Sigmoid colon (tissue), 7 donors: Measurements from ENCODE around the gene DMRTA2. TPM values are rescaled to one million over a fixed set of nuclear protein-coding genes. Genes with fewer than 3 reads are reported as not detected.

ENCODE experiments used
- DNase-seq: peaks from one replicate; pipeline ENCODE4 v3.0.0-alpha.2; 2019
- H3K27ac ChIP-seq, 4 donors: fragments of 200-600 bp; sonication (generic); one replicate each; pipeline ENCODE4 v1.5.1; 2016 to 2019; ENCODE audit warnings: mild to moderate bottlenecking in 1 of 4
- H3K27me3 ChIP-seq, 3 donors: fragments of 200-600 bp; sonication (generic); one replicate each; pipeline ENCODE4 v1.5.1; 2019; ENCODE audit warnings: mild to moderate bottlenecking in 1 of 3
- H3K36me3 ChIP-seq, 4 donors: fragments of 200-600 bp; sonication (generic); one replicate each; pipeline ENCODE4 v1.5.1; 2016 to 2019
- H3K4me1 ChIP-seq, 4 donors: fragments of 200-600 bp; sonication (generic); one replicate each; pipeline ENCODE4 v1.5.1; 2017 to 2019
- H3K4me3 ChIP-seq, 4 donors: fragments of 200-600 bp; sonication (generic); one replicate each; pipeline ENCODE4 v1.5.1; 2017 to 2019; ENCODE audit warnings: mild to moderate bottlenecking in 2 of 4, moderate library complexity in 1 of 4
- H3K9me3 ChIP-seq, 4 donors: fragments of 200-600 bp in 3 of 4; sonication (generic) in 3 of 4; one replicate each; pipeline versions ENCODE4 v1.5.1 to v1.6.1; 2013 to 2019
- EP300 ChIP-seq, 4 donors: sonication (generic); formaldehyde crosslinking; IDR thresholded peaks; one replicate each; pipeline ENCODE4 v1.6.1; 2017; ENCODE audit warnings: antibody characterized with exemption in 4 of 4
- POLR2A ChIP-seq, 2 donors: fragments of 450-650 bp; IDR thresholded peaks; one replicate each; pipeline ENCODE4 v1.6.1; 2016; ENCODE audit warnings: antibody characterized with exemption in 2 of 2, mild to moderate bottlenecking in 2 of 2, moderate library complexity in 2 of 2
- POLR2AphosphoS5 ChIP-seq, 4 donors: sonication (generic); formaldehyde crosslinking; IDR thresholded peaks; one replicate each; pipeline ENCODE4 v1.6.1; 2017; ENCODE audit warnings: antibody characterized with exemption in 4 of 4
- WGBS, 2 donors: extraction: QIAGEN DNeasy Blood & Tissue Kit; methylation state at CpG; one replicate each; pipeline ENCODE4 v1.1.7; 2013; 5-methylcytosine and 5-hydroxymethylcytosine counted together
- intact Hi-C: fragments of 100-400 bp; cut with DNase I; formaldehyde crosslinking; loops from one replicate; pipeline ENCODE4 v1.15.1; 2023
- polyA plus RNA-seq, 3 donors: library from polyadenylated mRNA; stranded (reverse); fragments of 200-250 nt; gene quantifications; one replicate each; pipeline ENCODE4 v1.2.3, GENCODE V29; 2013
- total RNA-seq, 4 donors: library from RNA; depleted of rRNA; stranded (reverse); fragments of >200 nt; gene quantifications; one replicate each; pipeline ENCODE4 v1.1.0, GENCODE V29; 2016
- TF ChIP-seq, protein P1 (sequence below), 4 experiments: fragments of 450-650 bp in 3 of 4; fragments of 200-600 bp in 1 of 4; IDR thresholded peaks; one replicate each; pipeline ENCODE4 v1.5.1; 2016 to 2019; ENCODE audit warnings: antibody characterized with exemption in 4 of 4, mild to moderate bottlenecking in 3 of 4, moderate library complexity in 2 of 4
- donor health status: healthy with polysubstance abuse.
- donor health status: Bipolar disorder and iron deficiency.
- donor health status: healthy.

Gene DMRTA2
- total and polyA plus RNA-seq, 7 donors, result 0.04 to 0.55 (median 0.27) TPM; not detected in 4

DNA sequence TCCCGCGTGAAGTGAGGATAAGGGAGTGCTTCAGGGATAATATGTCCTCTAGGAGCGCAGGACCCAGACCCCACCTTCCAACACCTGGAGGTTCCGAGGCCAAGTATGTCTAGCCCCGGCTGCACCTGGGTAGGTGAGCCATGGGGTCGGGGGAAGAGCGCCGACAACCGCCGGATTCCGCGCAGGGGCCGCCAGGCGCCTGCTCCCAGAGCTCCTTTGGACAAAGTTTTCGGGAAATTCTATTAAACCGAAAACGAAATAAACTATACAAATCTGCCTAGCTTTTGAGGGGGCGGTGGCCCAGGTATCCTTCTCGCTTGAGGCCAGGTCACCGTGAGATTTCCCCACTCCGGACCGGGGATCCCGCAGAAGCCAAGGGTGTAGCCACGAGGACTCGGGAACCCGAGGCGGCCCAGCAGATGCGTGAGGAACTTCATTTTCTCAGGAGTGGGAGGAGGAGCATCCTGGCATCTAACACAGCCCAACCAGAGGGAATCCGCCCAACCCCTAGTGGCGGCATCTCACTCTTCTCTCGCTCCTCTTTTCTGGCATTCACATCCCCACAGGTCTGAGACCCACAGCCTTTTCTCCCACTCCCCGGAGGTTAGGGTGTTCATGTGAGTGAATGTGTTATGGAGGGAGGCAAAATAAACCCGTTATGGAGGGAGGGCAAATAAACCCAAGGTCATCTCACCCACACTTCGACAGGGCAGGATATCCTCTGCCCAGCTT lies 2.3 kb upstream of the DMRTA2 start:
- Histone ChIP-seq H3K36me3 (no peaks in the 10 kb centered on the region), H3K4me3 (no peak overlapping the region), H3K4me1 (peaks cover 0 to 67% (median 61%) of the 10 kb centered on the region in 4 donors), H3K9me3 (no peaks in the 10 kb centered on the region), H3K27ac (no peak overlapping the region), H3K27me3 (peaks cover 91 to 100% (median 100%) of the 10 kb centered on the region in 3 donors)
- TF ChIP-seq POLR2AphosphoS5 (IDR thresholded peaks at IDR 0.05) (peak in 1 of 4 donors; percentile 63), POLR2A (IDR thresholded peaks at IDR 0.05) (no peak), EP300 (IDR thresholded peaks at IDR 0.05) (no peak)
- TF ChIP-seq, protein P1, sequence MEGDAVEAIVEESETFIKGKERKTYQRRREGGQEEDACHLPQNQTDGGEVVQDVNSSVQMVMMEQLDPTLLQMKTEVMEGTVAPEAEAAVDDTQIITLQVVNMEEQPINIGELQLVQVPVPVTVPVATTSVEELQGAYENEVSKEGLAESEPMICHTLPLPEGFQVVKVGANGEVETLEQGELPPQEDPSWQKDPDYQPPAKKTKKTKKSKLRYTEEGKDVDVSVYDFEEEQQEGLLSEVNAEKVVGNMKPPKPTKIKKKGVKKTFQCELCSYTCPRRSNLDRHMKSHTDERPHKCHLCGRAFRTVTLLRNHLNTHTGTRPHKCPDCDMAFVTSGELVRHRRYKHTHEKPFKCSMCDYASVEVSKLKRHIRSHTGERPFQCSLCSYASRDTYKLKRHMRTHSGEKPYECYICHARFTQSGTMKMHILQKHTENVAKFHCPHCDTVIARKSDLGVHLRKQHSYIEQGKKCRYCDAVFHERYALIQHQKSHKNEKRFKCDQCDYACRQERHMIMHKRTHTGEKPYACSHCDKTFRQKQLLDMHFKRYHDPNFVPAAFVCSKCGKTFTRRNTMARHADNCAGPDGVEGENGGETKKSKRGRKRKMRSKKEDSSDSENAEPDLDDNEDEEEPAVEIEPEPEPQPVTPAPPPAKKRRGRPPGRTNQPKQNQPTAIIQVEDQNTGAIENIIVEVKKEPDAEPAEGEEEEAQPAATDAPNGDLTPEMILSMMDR (IDR thresholded peaks at IDR 0.05), result no peak
- intact Hi-C loops, result no loop called here
- 7 to 15% methylated on average over 34 of the region's 34 CpGs for WGBS, 2 donors
- no peak for DNase-seq

DNA sequence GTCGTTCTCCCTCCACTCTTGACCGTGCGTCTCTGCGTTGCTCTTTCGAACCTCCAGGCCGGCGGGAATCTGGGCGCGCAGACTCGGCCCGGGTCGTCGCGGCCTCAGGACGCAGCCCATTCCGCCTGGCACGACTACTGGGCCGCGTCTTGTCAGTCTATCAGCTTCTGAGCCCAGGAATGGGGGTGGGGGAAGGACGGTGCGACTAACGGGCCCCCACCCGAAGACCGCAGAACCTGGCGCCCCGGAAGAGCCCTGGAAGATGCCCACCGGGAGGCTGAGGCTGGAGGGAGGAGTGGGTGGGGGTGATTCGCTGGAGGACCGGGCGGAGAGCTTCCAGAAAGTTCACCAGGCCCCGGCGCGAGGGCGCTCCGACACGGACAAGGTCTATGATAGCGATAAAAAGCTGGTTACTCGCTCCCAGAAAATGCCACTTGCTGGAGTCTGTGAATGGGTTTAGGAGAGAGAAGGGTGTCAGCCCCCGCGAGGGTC lies 1.7 kb upstream of the DMRTA2 start:
- H3K9me3 ChIP-seq, result no peaks in the 10 kb centered on the region
- no peak overlapping the region for H3K4me3 ChIP-seq
- peaks cover 0 to 69% (median 64%) of the 10 kb centered on the region in 4 donors for H3K4me1 ChIP-seq
- H3K27ac ChIP-seq, result no peak overlapping the region
- intact Hi-C loops, result no loop called here
- 8 to 10% methylated on average over 40 of the region's 40 CpGs for WGBS, 2 donors
- H3K27me3 ChIP-seq, result peaks cover 89 to 100% (median 100%) of the 10 kb centered on the region in 3 donors
- no peak for DNase-seq
- no peaks in the 10 kb centered on the region for H3K36me3 ChIP-seq
- TF ChIP-seq POLR2A (IDR thresholded peaks at IDR 0.05), result no peak
- TF ChIP-seq POLR2AphosphoS5 (IDR thresholded peaks at IDR 0.05), result no peak
- TF ChIP-seq EP300 (IDR thresholded peaks at IDR 0.05), result no peak
- TF ChIP-seq, protein P1 (IDR thresholded peaks at IDR 0.05), result no peak

- no peaks in the 10 kb centered on the region for H3K36me3 ChIP-seq
- intact Hi-C loops, result no loop called here
- WGBS, 2 donors, result 3% methylated on average over 35 of the region's 35 CpGs
- DNase-seq, result no peak
- H3K4me1 ChIP-seq, result peaks cover 0 to 73% (median 67%) of the 10 kb centered on the region in 4 donors
- H3K4me3 ChIP-seq, result peak overlapping the region in 3 of 4 donors; percentile 24 to 38 (median 36)
- H3K27ac ChIP-seq, result no peak overlapping the region
- no peak for TF ChIP-seq POLR2A (IDR thresholded peaks at IDR 0.05)
- TF ChIP-seq POLR2AphosphoS5 (IDR thresholded peaks at IDR 0.05), result peak in 1 of 4 donors; percentile 55
- peaks cover 89 to 100% (median 100%) of the 10 kb centered on the region in 3 donors for H3K27me3 ChIP-seq
- H3K9me3 ChIP-seq, result no peaks in the 10 kb centered on the region
Measured at GRCh38 chr1:50424045-50424883, 1.0 kb upstream of the DMRTA2 start.

DNA sequence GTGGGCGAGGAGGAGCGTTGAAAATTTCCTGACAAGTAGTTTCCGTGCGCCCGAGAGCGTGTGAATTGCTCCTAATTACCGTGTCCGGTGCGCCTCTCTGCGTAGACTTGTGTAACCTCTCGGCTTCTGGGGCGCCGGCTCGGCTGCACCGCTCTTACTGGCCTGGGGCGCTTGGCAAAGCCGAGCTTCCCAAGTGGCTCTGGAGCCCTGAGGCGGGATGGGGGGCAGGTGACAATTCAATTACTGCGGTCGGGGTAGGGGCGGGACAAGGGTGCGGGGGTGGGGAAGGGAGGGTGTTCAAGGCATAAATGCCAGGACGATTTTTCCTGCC lies 392 bp upstream of the DMRTA2 start:
- no peak for DNase-seq
- TF ChIP-seq POLR2AphosphoS5 (IDR thresholded peaks at IDR 0.05) (no peak), EP300 (IDR thresholded peaks at IDR 0.05) (no peak), POLR2A (IDR thresholded peaks at IDR 0.05) (no peak)
- TF ChIP-seq, protein P1 (IDR thresholded peaks at IDR 0.05), result no peak
- H3K9me3 ChIP-seq, result no peaks in the 10 kb centered on the region
- peak overlapping the region in 3 of 4 donors; percentile 24 to 38 (median 36) for H3K4me3 ChIP-seq
- no peak overlapping the region for H3K27ac ChIP-seq
- peaks cover 0 to 78% (median 73%) of the 10 kb centered on the region in 4 donors for H3K4me1 ChIP-seq
- peaks cover 95 to 100% (median 100%) of the 10 kb centered on the region in 3 donors for H3K27me3 ChIP-seq
- H3K36me3 ChIP-seq, result no peaks in the 10 kb centered on the region
- WGBS, 2 donors, result 1 to 4% methylated on average over 23 of the region's 23 CpGs
- intact Hi-C loops, result no loop called here

DNA sequence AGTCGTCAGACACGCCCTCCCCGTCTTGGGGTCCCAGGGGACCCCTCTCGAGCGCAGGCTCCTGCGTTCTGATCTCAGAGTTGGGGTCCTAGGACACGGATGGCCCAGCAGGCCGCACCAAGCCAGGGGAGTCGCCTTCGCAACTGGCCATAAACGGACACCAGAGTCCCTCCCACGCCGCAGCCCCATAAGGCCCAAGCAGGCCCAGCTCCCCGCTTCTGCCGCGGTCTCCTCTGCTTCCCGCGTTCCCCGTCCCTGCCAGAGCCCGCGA lies 633 bp downstream of the DMRTA2 start:
- TF ChIP-seq EP300 (IDR thresholded peaks at IDR 0.05), result no peak
- TF ChIP-seq POLR2A (IDR thresholded peaks at IDR 0.05), result no peak
- no peak for TF ChIP-seq POLR2AphosphoS5 (IDR thresholded peaks at IDR 0.05)
- TF ChIP-seq, protein P1 (IDR thresholded peaks at IDR 0.05), result no peak
- Histone ChIP-seq H3K36me3 (no peaks in the 10 kb centered on the region), H3K27me3 (peaks cover 95 to 100% (median 100%) of the 10 kb centered on the region in 3 donors), H3K27ac (no peak overlapping the region), H3K4me1 (peaks cover 0 to 84% (median 75%) of the 10 kb centered on the region in 4 donors), H3K9me3 (no peaks in the 10 kb centered on the region), H3K4me3 (peak overlapping the region in 2 of 4 donors; percentile 36 to 38)
- intact Hi-C loops, result no loop called here
- 9 to 10% methylated on average over 21 of the region's 21 CpGs for WGBS, 2 donors
- DNase-seq, result no peak
